ENCODE measurements around the gene TSACC.

DNA sequence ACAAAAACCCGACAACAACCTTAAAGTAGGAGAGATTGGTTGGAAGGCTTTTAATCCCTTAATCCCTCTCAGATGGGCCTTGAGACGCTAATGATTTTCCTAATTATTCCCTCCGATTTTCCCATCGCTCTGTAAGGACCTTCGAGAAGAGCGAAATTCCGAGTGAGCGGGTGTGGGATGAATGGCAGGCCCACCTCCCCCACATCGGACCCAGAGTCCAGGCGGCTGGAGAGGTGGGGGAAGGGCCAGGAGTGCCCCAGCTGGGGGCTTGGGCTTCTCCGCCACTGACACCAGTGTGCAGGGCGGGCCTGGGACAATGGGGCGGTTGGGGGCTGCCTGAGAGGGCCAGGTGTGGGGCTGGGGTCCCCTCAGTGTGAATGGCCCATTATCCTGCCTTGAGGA is 54.1 kb downstream of the TSACC start:
- TF ChIP-seq, protein P1, sequence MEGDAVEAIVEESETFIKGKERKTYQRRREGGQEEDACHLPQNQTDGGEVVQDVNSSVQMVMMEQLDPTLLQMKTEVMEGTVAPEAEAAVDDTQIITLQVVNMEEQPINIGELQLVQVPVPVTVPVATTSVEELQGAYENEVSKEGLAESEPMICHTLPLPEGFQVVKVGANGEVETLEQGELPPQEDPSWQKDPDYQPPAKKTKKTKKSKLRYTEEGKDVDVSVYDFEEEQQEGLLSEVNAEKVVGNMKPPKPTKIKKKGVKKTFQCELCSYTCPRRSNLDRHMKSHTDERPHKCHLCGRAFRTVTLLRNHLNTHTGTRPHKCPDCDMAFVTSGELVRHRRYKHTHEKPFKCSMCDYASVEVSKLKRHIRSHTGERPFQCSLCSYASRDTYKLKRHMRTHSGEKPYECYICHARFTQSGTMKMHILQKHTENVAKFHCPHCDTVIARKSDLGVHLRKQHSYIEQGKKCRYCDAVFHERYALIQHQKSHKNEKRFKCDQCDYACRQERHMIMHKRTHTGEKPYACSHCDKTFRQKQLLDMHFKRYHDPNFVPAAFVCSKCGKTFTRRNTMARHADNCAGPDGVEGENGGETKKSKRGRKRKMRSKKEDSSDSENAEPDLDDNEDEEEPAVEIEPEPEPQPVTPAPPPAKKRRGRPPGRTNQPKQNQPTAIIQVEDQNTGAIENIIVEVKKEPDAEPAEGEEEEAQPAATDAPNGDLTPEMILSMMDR (IDR thresholded peaks at IDR 0.05; ENCODE audit: low read depth, low read length, poor library complexity, severe bottlenecking): no peak
- no peak for TF ChIP-seq EZH2phosphoT487 (IDR thresholded peaks at IDR 0.05; ENCODE audit: borderline replicate concordance, low read length)
